ENCODE measurements around the gene ALPL.

ALPL gene

GRCh38 chr1:21570885-21571284 lies 61.7 kb downstream of the ALPL start:
- no peak for DNase-seq (ENCODE audit: low read depth)
- H3K4me3 ChIP-seq (ENCODE audit: low read depth, low read length), result no peak overlapping the region

- no peak for DNase-seq (ENCODE audit: low read depth)
- no peak overlapping the region for H3K4me3 ChIP-seq (ENCODE audit: low read depth, low read length)
Measured at GRCh38 chr1:21572221-21572620, 63.0 kb downstream of the ALPL start.

GRCh38 chr1:21572735-21573277 lies 63.6 kb downstream of the ALPL start:
- no peak for DNase-seq (ENCODE audit: low read depth)
- no peak overlapping the region for H3K4me3 ChIP-seq (ENCODE audit: low read depth, low read length)

- DNase-seq (ENCODE audit: low read depth), result no peak
- H3K4me3 ChIP-seq (ENCODE audit: low read depth, low read length), result no peak overlapping the region
Measured at GRCh38 chr1:21573475-21573874, 64.3 kb downstream of the ALPL start.

- peak; percentile 71 for DNase-seq (ENCODE audit: low read depth)
- H3K4me3 ChIP-seq (ENCODE audit: low read depth, low read length), result no peak overlapping the region
Measured at GRCh38 chr1:21573971-21574465, 64.8 kb downstream of the ALPL start.

GRCh38 chr1:21574466-21575151 lies 65.4 kb downstream of the ALPL start:
- H3K4me3 ChIP-seq (ENCODE audit: low read depth, low read length), result no peak overlapping the region
- DNase-seq (ENCODE audit: low read depth), result peak; percentile 46

- no peak overlapping the region for H3K4me3 ChIP-seq (ENCODE audit: low read depth, low read length)
- no peak for DNase-seq (ENCODE audit: low read depth)
Measured at GRCh38 chr1:21575351-21575942, 66.2 kb downstream of the ALPL start.

- no peak overlapping the region for H3K4me3 ChIP-seq (ENCODE audit: low read depth, low read length)
- DNase-seq (ENCODE audit: low read depth), result no peak
Measured at GRCh38 chr1:21576031-21576797, 67.0 kb downstream of the ALPL start.

- no peak for DNase-seq (ENCODE audit: low read depth)
- H3K4me3 ChIP-seq (ENCODE audit: low read depth, low read length), result no peak overlapping the region
Measured at GRCh38 chr1:21576798-21577187, 67.6 kb downstream of the ALPL start.

GRCh38 chr1:21577324-21577723 lies 68.1 kb downstream of the ALPL start:
- no peak overlapping the region for H3K4me3 ChIP-seq (ENCODE audit: low read depth, low read length)
- DNase-seq (ENCODE audit: low read depth), result no peak

- no peak overlapping the region for H3K4me3 ChIP-seq (ENCODE audit: low read depth, low read length)
- DNase-seq (ENCODE audit: low read depth), result no peak
Measured at GRCh38 chr1:21577933-21578332, 68.7 kb downstream of the ALPL start.

- DNase-seq (ENCODE audit: low read depth), result no peak
- no peak overlapping the region for H3K4me3 ChIP-seq (ENCODE audit: low read depth, low read length)
Measured at GRCh38 chr1:21579791-21580190, 70.6 kb downstream of the ALPL start.

GRCh38 chr1:21584096-21584495 lies 74.9 kb downstream of the ALPL start:
- no peak for DNase-seq (ENCODE audit: low read depth)
- H3K4me3 ChIP-seq (ENCODE audit: low read depth, low read length), result no peak overlapping the region

GRCh38 chr1:21585037-21585436 lies 75.8 kb downstream of the ALPL start:
- no peak overlapping the region for H3K4me3 ChIP-seq (ENCODE audit: low read depth, low read length)
- no peak for DNase-seq (ENCODE audit: low read depth)

- DNase-seq (ENCODE audit: low read depth), result no peak
- no peak overlapping the region for H3K4me3 ChIP-seq (ENCODE audit: low read depth, low read length)
Measured at GRCh38 chr1:21586222-21586621, 77.0 kb downstream of the ALPL start.

- DNase-seq (ENCODE audit: low read depth), result peak; percentile 54
- no peak overlapping the region for H3K4me3 ChIP-seq (ENCODE audit: low read depth, low read length)
Measured at GRCh38 chr1:21586846-21587601, 77.8 kb downstream of the ALPL start.

GRCh38 chr1:21587602-21587953 lies 78.4 kb downstream of the ALPL start:
- no peak for DNase-seq (ENCODE audit: low read depth)
- no peak overlapping the region for H3K4me3 ChIP-seq (ENCODE audit: low read depth, low read length)

GRCh38 chr1:21589618-21590017 lies 80.4 kb downstream of the ALPL start:
- no peak for DNase-seq (ENCODE audit: low read depth)
- H3K4me3 ChIP-seq (ENCODE audit: low read depth, low read length), result no peak overlapping the region

GRCh38 chr1:21590126-21590880 lies 81.1 kb downstream of the ALPL start:
- no peak overlapping the region for H3K4me3 ChIP-seq (ENCODE audit: low read depth, low read length)
- DNase-seq (ENCODE audit: low read depth), result no peak

Measured in skeletal muscle cell (primary cell).